K562 treated with DMSO at 1 percent for 4 hours (cell line): ENCODE results near the gene TARS2. TPM values are rescaled to one million over a fixed set of nuclear protein-coding genes. Genes with fewer than 3 reads are reported as not detected.

Experiments
- total RNA-seq: library from RNA; unstranded; fragments of 300-600 nt; gene quantifications from 2 replicates; pipeline ENCODE4 v1.2.3, GENCODE V29; 2022; ENCODE audit not compliant: insufficient read depth

TARS2 gene
- total RNA-seq = 34.7 and 38.4 TPM in 2 replicates

GRCh38 chr1:150486966-150487762, at the start of gene TARS2:
TSS of gene TARS2 (plus strand) at chr1:150487419. CDS start at chr1:150487451, 32 bp downstream.

GRCh38 chr1:150507912-150508864, 21.0 kb downstream of the TARS2 start, which contains the start of gene ECM1:
TSS of gene ECM1 (plus strand) at chr1:150508109. CDS start at chr1:150508210, 101 bp downstream.

GRCh38 chr1:150515328-150516049, 28.3 kb downstream of the TARS2 start, which contains the start of gene FALEC:
TSS of gene FALEC (plus strand) at chr1:150515752.

GRCh38 chr1:150548632-150549495, 61.6 kb downstream of the TARS2 start, which contains the start of gene ADAMTSL4:
TSS of gene ADAMTSL4 (plus strand) at chr1:150549408. CDS start at chr1:150552289, 2,881 bp downstream.

Other genes with a start within 250 kb of the TARS2 start
- gene CA14, start 229.6 kb upstream of the TARS2 start, total RNA-seq = 0.94 and 1.6 TPM in 2 replicates
- 99.5 and 99.6 TPM in 2 replicates for gene APH1A, start 218.4 kb upstream of the TARS2 start, total RNA-seq
- gene C1orf54, start 214.6 kb upstream of the TARS2 start, total RNA-seq = 4.2 TPM in 1 of 2 replicates, not detected in the other
- not detected in 2 replicates for gene CIART, start 204.9 kb upstream of the TARS2 start, total RNA-seq
- gene MRPS21, start 193.6 kb upstream of the TARS2 start, total RNA-seq = 54.0 and 54.3 TPM in 2 replicates
- gene PRPF3, start 165.9 kb upstream of the TARS2 start, total RNA-seq = 22.3 and 23.9 TPM in 2 replicates
- 8.9 and 11.5 TPM in 2 replicates for gene RPRD2, start 123.3 kb upstream of the TARS2 start, total RNA-seq
- gene ECM1, start 20.7 kb downstream of the TARS2 start, total RNA-seq = 26.4 and 30.9 TPM in 2 replicates
- not detected in 2 replicates for gene FALEC, start 28.3 kb downstream of the TARS2 start, total RNA-seq
- 93.6 and 103 TPM in 2 replicates for gene ADAMTSL4, start 62.0 kb downstream of the TARS2 start, total RNA-seq
- 73.3 and 79.0 TPM in 2 replicates for gene MCL1, start 92.2 kb downstream of the TARS2 start, total RNA-seq
- 111 and 130 TPM in 2 replicates for gene ENSA, start 142.2 kb downstream of the TARS2 start, total RNA-seq
- gene GOLPH3L, start 209.7 kb downstream of the TARS2 start, total RNA-seq = 14.2 and 19.6 TPM in 2 replicates
- not detected in 2 replicates for gene HORMAD1, start 233.5 kb downstream of the TARS2 start, total RNA-seq